GM12864 (cell line): ENCODE results near the gene CHN2.

Source experiments
- DNase-seq: peaks from one replicate; pipeline ENCODE4 v3.0.0-alpha.2; 2011; ENCODE audit warnings: low read depth
- H3K4me3 ChIP-seq: 2 replicates; pipeline ENCODE4 v1.5.1; 2011; ENCODE audit warnings: mild to moderate bottlenecking, low read depth, low read length, control low read depth
- TF ChIP-seq, protein P1 (sequence below): IDR thresholded peaks from 2 replicates; pipeline ENCODE4 v1.5.1; 2011; ENCODE audit warnings: low read depth, mild to moderate bottlenecking, moderate library complexity, low read length, control low read depth, inconsistent platforms; ENCODE audit errors: missing control alignments

Gene CHN2

DNA sequence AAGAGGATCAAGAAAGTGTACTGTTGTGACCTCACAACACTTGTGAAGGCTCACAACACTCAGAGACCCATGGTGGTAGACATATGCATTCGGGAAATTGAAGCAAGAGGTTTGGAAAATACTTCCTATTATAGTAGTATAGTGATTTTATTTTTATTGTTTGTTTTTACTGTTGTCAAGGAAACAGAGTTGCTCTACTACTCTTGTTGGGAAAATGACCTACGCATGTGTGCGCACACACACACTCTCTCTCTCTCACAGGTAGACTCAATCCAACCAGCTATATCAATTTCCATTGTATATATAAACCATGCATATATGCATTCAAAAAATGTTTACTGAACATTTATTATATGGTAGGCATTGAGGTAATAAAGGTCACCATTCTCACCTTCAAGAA is 305.4 kb downstream of the CHN2 start:
- no peak overlapping the region for H3K4me3 ChIP-seq
- TF ChIP-seq, protein P1, sequence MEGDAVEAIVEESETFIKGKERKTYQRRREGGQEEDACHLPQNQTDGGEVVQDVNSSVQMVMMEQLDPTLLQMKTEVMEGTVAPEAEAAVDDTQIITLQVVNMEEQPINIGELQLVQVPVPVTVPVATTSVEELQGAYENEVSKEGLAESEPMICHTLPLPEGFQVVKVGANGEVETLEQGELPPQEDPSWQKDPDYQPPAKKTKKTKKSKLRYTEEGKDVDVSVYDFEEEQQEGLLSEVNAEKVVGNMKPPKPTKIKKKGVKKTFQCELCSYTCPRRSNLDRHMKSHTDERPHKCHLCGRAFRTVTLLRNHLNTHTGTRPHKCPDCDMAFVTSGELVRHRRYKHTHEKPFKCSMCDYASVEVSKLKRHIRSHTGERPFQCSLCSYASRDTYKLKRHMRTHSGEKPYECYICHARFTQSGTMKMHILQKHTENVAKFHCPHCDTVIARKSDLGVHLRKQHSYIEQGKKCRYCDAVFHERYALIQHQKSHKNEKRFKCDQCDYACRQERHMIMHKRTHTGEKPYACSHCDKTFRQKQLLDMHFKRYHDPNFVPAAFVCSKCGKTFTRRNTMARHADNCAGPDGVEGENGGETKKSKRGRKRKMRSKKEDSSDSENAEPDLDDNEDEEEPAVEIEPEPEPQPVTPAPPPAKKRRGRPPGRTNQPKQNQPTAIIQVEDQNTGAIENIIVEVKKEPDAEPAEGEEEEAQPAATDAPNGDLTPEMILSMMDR: no peak
- DNase-seq: no peak

DNA sequence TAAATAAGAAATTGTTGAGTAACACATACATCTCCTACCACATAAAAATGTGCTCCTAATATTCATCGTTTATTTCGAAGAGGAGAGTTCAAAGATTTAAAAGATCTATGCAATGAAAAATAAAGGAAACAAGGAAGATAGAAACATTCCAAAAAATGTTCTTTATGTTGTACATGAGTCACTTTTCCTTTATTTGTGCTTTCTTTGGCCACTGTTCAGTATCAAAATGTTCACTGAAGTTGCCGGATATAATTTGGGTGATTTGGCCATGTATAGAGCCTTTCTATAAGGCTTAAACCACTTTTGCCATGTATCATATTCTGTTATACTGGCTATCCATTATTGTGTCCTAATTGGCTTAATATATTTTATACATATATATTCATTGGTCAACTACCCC is 306.1 kb downstream of the CHN2 start:
- TF ChIP-seq, protein P1: no peak
- H3K4me3 ChIP-seq: no peak overlapping the region
- DNase-seq: no peak

- TF ChIP-seq, protein P1: no peak
- no peak overlapping the region for H3K4me3 ChIP-seq
- DNase-seq: no peak
Observed at GRCh38 chr7:29502133-29502532, 307.6 kb downstream of the CHN2 start.

DNA sequence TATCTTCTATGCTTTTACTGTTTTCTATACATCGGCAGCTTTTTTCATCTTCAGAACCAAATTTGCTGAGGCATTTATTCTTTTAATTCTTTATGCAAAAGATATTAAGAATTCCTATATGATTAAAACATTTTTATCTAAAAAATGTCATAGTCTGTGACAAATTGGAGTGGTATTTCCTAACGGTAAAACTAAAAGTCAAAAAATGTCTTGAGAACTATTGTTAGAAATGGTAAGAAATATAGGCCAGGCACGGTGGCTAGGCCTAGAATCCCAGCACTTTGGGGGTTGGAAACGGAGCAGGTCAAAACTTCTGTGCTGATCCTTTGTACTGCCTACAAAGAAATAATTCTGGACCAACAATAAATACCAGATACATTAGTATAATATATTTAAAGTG is 311.4 kb downstream of the CHN2 start:
- DNase-seq: no peak
- TF ChIP-seq, protein P1: no peak
- H3K4me3 ChIP-seq: no peak overlapping the region

DNA sequence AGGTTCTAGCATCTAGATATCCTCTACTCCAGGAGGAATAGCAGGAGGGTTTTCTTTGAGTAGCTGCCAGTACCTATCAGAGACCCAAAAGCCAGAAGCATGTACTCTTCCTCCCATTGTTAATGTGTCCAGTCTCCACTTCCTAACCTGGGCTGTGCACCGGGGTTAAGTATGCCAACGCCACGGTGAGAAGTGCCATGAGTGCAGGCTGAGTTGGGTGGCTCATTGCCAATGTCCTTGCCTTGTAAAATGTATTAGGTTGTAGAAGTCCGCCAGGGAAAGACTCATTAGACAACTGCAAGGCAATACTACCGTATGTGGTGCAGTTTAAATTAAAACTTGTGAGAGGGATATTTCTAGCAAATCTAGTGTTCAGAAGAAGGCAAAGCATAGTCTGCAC is 314.0 kb downstream of the CHN2 start:
- TF ChIP-seq, protein P1: no peak
- no peak for DNase-seq

GRCh38 chr7:29510028-29510427 is 315.5 kb downstream of the CHN2 start:
- TF ChIP-seq, protein P1: no peak
- no peak overlapping the region for H3K4me3 ChIP-seq
- DNase-seq: no peak

More for the DNA sequence above, 314.0 kb downstream of the CHN2 start:
- no peak overlapping the region for H3K4me3 ChIP-seq

DNA sequence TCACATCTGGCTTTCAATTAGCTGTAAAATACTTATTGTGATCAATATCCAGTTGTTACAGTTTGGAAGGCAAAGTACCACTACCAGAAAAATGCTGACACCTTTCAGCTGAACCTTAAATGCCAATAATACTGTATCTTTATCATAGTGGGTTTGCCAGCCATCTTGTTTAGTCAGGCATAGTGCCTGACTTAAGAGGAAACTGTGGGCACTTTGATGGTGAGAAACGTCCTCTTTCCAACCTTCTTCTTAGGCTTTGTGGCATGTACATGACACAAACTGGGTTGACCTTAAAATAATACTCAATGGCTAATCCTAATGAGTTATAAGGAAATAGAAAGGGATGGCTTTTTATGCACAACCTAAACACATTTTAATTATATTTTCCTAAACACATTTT is 316.8 kb downstream of the CHN2 start:
- TF ChIP-seq, protein P1: no peak

More for the DNA sequence above, 316.8 kb downstream of the CHN2 start:
- DNase-seq: no peak
- no peak overlapping the region for H3K4me3 ChIP-seq
